GM21528 (cell line): ENCODE results near the gene RRP9.
"Not testable (repeated sequence)": the region's sequence is repeated elsewhere in the genome, so short reads cannot be mapped to it uniquely, and the experiment has no call there.

Experiments used
- ATAC-seq: cut with Tn5 transposase; IDR thresholded peaks from one replicate; pipeline ENCODE4 v1.9.1; 2021; ENCODE audit warnings: mild to moderate bottlenecking, moderate library complexity; ENCODE audit not compliant: unreplicated experiment, low FRiP score

The RRP9 gene

DNA sequence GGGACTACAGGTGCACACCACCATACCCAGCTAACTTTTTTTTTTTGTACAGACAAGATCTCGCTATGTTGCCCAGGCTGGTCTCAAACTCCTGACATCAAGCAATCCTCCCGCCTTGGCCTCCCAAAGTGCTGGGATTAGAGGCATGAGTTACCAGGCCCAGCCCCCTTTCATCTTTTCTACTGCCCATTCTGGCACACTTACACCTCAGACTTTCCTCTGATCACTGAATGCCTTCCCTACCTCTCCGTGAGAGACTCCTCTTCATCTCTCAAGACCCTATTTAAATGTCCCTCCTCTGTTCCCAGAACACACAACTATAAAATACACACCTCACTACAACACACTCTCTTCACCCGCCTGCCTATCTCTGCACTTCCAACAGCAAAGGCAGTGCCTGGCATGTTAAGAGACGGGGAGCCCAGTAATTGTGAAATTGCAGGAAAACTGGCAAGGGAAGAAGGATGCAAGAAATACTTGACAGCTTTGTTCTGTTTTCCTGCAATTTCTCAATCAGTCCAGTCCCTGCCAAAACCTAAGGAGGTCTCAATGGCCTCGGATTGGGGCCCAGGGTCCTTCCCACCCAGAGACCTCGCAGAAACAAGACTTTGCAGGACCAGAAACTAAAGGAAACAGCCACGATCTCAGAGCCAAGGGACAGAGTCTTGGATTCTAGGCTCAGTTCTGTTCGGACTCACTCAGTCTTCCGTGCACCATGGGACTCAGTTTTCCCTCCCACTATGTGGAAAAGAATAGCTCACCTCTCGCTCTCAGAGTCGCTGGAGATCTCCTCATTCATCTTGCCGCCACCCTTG is 849 bp downstream of the RRP9 start:
- ATAC-seq, result no peak

- ATAC-seq, result no peak
Measured at GRCh38 chr3:51938780-51939425, 2.8 kb downstream of the RRP9 start.

GRCh38 chr3:51937611-51938450 is 3.9 kb downstream of the RRP9 start:
- ATAC-seq, result no peak

DNA sequence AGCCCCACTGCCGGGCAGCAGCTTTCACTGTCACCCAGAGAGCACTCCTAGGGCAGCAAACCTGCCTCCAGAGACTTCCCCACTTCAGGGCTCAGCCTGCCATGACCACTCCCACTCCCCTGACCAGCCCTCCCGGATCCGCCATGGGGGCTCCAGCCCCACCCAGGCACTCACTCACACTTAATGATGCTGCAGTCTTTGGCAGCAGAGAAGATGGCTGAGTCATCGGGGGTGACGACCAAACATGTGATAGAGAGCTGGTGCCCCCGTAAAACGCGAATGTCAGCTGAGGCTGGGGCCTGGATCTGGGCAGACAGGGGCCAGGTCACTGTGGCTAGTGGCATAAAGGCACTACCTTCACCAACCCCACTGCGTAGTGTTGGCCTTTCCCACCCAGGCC is 4.7 kb downstream of the RRP9 start:
- ATAC-seq, result no peak

DNA sequence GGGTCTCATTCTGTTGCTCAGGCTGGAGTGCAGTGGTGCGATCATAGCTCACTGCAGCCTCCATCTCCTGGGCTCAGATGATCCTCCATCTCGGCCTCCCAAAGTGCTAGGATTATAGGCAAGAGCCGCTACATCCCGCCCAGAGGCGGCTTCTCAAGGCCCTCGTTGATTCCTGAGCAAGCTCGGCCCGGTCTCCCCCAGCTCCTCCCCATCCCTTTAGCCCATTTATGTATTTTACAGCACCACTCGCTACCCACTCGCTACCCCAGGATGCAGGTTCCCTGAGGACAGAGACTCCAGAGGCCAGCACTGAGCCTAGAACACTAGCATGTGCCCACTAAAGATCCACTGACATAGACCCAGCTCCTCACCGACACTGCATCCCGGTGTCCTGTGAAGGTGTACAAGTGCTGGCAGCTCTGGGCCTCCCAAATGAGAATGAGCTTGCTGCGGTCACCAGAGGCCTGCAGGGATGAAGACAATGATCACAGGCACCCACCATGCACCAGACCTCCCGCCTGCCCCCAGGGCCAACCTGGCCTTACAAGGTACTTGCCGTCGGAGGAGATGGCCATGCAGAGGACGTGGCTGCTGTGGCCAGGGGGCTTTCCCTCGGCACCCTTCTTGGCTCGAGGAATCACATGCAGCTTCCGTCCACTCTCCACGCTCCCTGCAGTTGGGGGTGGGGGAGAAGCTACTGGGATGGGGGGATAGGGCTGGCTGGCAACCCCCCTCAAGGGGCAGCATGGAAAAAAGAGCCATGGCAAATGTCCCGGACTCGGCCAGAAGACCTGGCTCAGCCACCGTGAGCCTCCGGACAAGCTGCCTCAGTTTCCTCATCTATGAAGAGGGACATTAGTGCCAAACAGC is 5.6 kb downstream of the RRP9 start:
- no peak for ATAC-seq

GRCh38 chr3:51934991-51935885 is 6.5 kb downstream of the RRP9 start:
- ATAC-seq, result no peak

DNA sequence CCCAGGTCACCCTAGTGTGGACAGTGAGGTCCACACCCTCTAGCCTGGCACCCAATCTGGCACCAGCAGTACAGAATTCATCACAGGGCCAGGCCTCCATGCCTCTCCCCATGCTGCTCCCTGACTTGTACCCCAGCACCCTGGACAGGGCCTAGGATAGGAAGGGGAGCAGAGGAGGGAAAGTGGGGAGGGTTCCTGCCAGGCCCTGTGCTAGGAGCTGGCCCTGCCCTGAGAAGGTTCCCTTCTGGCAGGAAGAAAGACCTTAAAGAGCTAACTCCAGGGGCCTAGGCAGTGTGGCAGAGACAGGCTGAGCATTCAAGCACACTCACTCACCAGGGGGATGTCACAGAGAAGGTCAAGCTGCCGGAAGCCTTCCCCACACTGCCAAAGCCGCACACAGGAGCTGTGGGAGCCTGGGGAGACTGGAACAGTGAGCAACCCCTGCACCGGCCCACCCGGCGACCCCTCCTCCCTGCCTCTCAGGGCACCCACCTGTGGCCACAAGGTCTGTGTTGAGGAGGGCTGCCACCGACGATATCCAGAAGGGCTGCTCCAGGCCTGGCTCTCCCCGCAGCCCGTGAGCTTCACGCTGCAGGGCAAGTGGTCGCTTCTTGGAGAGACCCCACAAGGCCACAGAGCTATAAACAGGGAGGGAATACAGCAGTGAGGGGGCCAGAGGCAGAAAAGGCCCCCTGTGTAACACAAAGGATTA is 7.4 kb downstream of the RRP9 start:
- no peak for ATAC-seq

DNA sequence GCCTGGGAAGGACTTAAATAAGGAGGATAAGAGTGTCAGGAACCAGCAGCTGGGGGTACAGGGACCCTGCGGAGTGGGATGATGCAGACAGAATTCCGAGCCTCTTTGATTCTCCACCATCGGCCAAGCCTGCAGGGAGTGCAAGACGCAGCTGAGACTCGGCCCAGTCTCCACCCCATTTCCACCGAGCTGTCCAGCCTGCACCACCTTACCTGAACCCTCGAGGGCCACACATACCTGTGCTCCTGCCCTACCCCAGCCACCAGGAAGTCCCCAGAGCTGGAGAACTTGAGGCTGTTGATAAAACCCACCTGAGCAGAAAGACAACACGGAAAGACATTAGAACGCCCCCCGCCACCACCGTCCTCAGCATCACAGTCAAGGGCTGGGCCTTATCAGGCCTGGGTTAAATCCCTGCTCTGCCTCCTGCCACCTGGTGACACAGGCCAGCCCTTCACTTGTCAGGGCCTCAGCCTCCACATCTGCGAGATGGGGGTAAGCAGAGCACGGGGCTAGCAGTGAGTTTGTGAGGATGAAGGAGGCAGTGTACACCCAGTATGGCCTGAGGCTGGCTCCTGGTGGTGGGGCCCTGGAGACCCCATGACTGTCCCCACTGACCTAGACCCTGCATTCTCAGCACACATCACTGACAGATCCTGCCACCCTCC is 8.1 kb downstream of the RRP9 start:
- ATAC-seq, result no peak

DNA sequence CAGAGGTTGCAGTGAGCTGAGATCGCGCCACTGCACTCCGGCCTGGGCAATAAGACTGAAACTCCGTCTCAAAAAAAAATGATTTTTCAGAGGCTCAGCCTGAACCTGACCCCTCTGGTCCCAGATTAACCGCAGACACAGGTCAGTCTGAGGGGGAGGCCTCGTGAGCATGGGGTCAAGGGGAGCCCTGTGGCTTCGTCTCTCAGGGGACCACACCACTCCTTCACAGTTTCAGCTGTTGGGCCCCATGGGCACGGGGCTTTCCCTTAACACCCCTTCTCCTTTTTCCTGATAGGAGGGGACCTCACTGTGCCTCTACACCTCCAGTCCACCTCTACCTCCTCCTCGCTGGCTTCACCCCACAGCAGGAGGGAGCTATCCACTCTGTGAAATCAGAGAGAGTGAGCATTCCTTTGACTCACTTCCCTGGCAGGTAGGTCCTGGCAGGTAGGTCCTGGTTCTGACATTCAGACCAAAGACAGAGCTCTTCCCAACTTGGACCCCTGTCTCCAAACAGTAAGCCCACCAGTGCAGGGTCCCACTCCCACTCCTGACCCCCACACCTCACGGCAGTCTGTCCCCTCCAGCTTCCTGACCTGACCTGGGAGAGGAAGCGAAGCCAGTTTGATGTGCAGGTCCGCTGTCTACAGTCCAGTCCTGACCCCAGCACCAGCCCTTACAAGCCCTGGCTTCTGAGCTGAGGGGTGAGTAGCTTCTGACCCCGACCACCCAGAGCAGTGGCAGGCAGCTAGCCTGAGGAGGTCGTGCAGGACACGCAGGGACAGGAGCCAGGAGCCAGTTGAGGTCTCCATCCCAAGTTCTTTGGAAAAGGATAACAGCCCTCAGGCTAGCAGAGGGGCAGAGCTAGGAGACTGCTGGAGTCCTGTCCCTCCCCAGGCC is 9.0 kb downstream of the RRP9 start:
- ATAC-seq, result no peak

- ATAC-seq, result no peak
Measured at GRCh38 chr3:51931756-51932155, 9.9 kb downstream of the RRP9 start.

- ATAC-seq, result no peak
Measured at GRCh38 chr3:51930439-51930838, 11.3 kb downstream of the RRP9 start.

- ATAC-seq, result no peak
Measured at GRCh38 chr3:51929420-51930003, 12.2 kb downstream of the RRP9 start.

DNA sequence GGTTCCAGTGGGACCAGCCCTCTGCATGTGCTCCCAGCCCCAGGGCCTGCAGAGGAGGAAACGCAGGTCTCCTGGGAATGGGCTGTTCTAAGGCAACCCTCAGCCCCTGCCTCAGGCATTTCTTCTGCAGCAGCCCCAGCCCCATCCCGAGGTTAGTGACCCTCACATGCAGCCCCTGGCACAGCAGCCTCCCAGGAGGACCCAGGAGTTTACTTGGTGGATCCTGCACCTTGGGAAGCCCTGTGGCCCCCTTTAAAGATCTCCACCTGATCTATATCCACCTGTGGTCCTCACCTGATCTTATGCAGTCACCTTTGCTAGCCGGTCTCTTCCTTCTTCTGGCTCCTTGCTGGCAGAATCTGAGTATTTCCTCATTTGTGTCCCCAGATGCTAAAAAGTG is 12.7 kb downstream of the RRP9 start:
- ATAC-seq, result not testable (repeated sequence)

GRCh38 chr3:51928438-51928837 is 13.3 kb downstream of the RRP9 start:
- ATAC-seq, result no peak

- ATAC-seq, result no peak
Measured at GRCh38 chr3:51927061-51927977, 14.4 kb downstream of the RRP9 start.

- no peak for ATAC-seq
Measured at GRCh38 chr3:51921081-51921578, 20.6 kb downstream of the RRP9 start.
